PC-3 (cell line): ENCODE results near the gene SAG. TPM values are rescaled to one million over a fixed set of nuclear protein-coding genes. Genes with fewer than 3 reads are reported as not detected.

ENCODE experiments used
- ATAC-seq: fragments of 200-7000 bp; cut with Tn5 transposase; 2 replicates; pipeline ENCODE4 v1.9.1; 2020; ENCODE audit warnings: mild to moderate bottlenecking, moderate library complexity
- BruUV-seq: library from RNA; stranded (reverse); fragments of 400-500 nt; replicated peaks from 2 replicates; lab custom pipeline; 2021; lab: Mats Ljungman, UMichigan
- CTCF ChIA-PET: fragments of 300-600 bp; sonication (Branson Sonifier 250); formaldehyde crosslinking; loops from one replicate; lab custom pipeline; 2022; ENCODE audit warnings: antibody characterized with exemption; lab: Charles Lee
- POLR2A ChIA-PET: fragments of 300-600 bp; sonication (Branson Sonifier 250); formaldehyde crosslinking; loops from one replicate; lab custom pipeline; 2022; ENCODE audit warnings: antibody characterized with exemption; ENCODE audit not compliant: unreplicated experiment; lab: Charles Lee
- DNase-seq: peaks from one replicate; pipeline ENCODE4 v3.0.0-alpha.2; 2015
- H2AFZ ChIP-seq: fragments of 300-600 bp; sonication (generic); 2 replicates; pipeline ENCODE4 v1.6.0; 2016; ENCODE audit warnings: antibody characterized with exemption, low read length
- H3F3A ChIP-seq: fragments of 300-600 bp; sonication (generic); one replicate; pipeline ENCODE4 v1.6.0; 2017; ENCODE audit warnings: antibody characterized with exemption, low read length, control low read depth, mild to moderate bottlenecking; ENCODE audit not compliant: unreplicated experiment
- H3K27ac ChIP-seq: fragments of 300-600 bp; sonication (generic); 2 replicates; pipeline ENCODE4 v1.5.1; 2016; ENCODE audit warnings: mild to moderate bottlenecking, low read length
- H3K27me3 ChIP-seq: fragments of 300-600 bp; sonication (generic); 2 replicates; pipeline ENCODE4 v1.6.1; 2016; ENCODE audit warnings: low read length, mixed read lengths
- H3K36me3 ChIP-seq: fragments of 300-600 bp; sonication (generic); 2 replicates; pipeline ENCODE4 v1.6.1; 2016; ENCODE audit warnings: low read depth, mixed run types, low read length, mixed read lengths
- H3K4me1 ChIP-seq: fragments of 300-600 bp; sonication (generic); 2 replicates; pipeline ENCODE4 v1.5.1; 2016; ENCODE audit warnings: low read length; ENCODE audit not compliant: insufficient read depth
- H3K4me2 ChIP-seq: fragments of 300-600 bp; sonication (generic); 2 replicates; pipeline ENCODE4 v1.6.0; 2016; ENCODE audit warnings: low read length
- H3K4me3 ChIP-seq: fragments of 300-600 bp; sonication (generic); 2 replicates; pipeline ENCODE4 v1.5.1; 2016; ENCODE audit warnings: mild to moderate bottlenecking, low read length, mixed read lengths
- H3K79me2 ChIP-seq: fragments of 300-600 bp; sonication (generic); 2 replicates; pipeline ENCODE4 v1.6.1; 2017; ENCODE audit warnings: low read length, mixed read lengths
- H3K9ac ChIP-seq: fragments of 300-600 bp; sonication (generic); 2 replicates; pipeline ENCODE4 v1.6.0; 2016; ENCODE audit warnings: mild to moderate bottlenecking, low read length
- H3K9me2 ChIP-seq: fragments of 300-600 bp; sonication (generic); replicated peaks from 2 replicates; pipeline ENCODE4 v1.6.1; 2016; ENCODE audit warnings: mixed run types, low read length, mixed read lengths
- H3K9me3 ChIP-seq: fragments of 300-600 bp; sonication (generic); 2 replicates; pipeline ENCODE4 v1.6.1; 2016; ENCODE audit warnings: low read length, mixed read lengths
- H4K20me1 ChIP-seq: fragments of 300-600 bp; sonication (generic); 2 replicates; pipeline ENCODE4 v1.6.1; 2016; ENCODE audit warnings: low read length, mixed read lengths
- CTCF ChIP-seq: fragments of 300-600 bp; sonication (generic); conservative IDR thresholded peaks from 2 replicates; pipeline ENCODE4 v1.5.1; 2017; ENCODE audit warnings: antibody characterized with exemption, low read depth, mild to moderate bottlenecking, low read length
- EZH2 ChIP-seq: fragments of 300-600 bp; sonication (generic); IDR thresholded peaks from one replicate; pipeline ENCODE4 v1.6.1; 2017; ENCODE audit warnings: antibody characterized with exemption, mild to moderate bottlenecking, low read length; ENCODE audit not compliant: unreplicated experiment
- EZH2phosphoT487 ChIP-seq: fragments of 300-600 bp; sonication (generic); IDR thresholded peaks from 2 replicates; pipeline ENCODE4 v1.6.1; 2018; ENCODE audit warnings: mild to moderate bottlenecking, antibody characterized with exemption, low read length, borderline replicate concordance
- intact Hi-C: fragments of 100-400 bp; cut with micrococcal nuclease; formaldehyde crosslinking; loops from 2 replicates; pipeline ENCODE4 v1.9.0; 2023
- total RNA-seq: library from RNA; depleted of rRNA; stranded (reverse); fragments of >200 nt; gene quantifications from 2 replicates; pipeline ENCODE4 v1.2.3, GENCODE V29; 2014

The SAG gene
- total RNA-seq, 1 experiment from 2014 or later, result not detected

- peaks cover 64% of the 10 kb centered on the region for H3K79me2 ChIP-seq
- H3F3A ChIP-seq, result no peaks in the 10 kb centered on the region
- ChIA-PET CTCF (no interaction called here), POLR2A (no interaction called here)
- DNase-seq (no peak), ATAC-seq (no peak)
- peaks cover 42% of the 10 kb centered on the region for H3K4me1 ChIP-seq
- H3K9me3 ChIP-seq, result no peaks in the 10 kb centered on the region
- no TSS peak for BruUV-seq
- TF ChIP-seq EZH2, result no peak
- intact Hi-C loops, result no loop called here
- H3K4me3 ChIP-seq, result no peak overlapping the region
- no peak overlapping the region for H2AFZ ChIP-seq
- H3K4me2 ChIP-seq, result no peak overlapping the region
- H4K20me1 ChIP-seq, result no peaks in the 10 kb centered on the region
- no peak overlapping the region for H3K9ac ChIP-seq
- no peak overlapping the region for H3K27ac ChIP-seq
- no peaks in the 10 kb centered on the region for H3K9me2 ChIP-seq
- peaks cover 3% of the 10 kb centered on the region; the same call in 1 of the 2 replicates for H3K36me3 ChIP-seq
- H3K27me3 ChIP-seq, result no peaks in the 10 kb centered on the region
Measured at GRCh38 chr2:233386382-233387041, 78.9 kb downstream of the SAG start.

- intact Hi-C loops, result no loop called here
- ChIA-PET CTCF (no interaction called here), POLR2A (no interaction called here)
- H3F3A ChIP-seq, result no peaks in the 10 kb centered on the region
- H4K20me1 ChIP-seq, result no peaks in the 10 kb centered on the region
- H3K79me2 ChIP-seq, result peaks cover 60% of the 10 kb centered on the region
- no peak overlapping the region for H3K4me2 ChIP-seq
- no peaks in the 10 kb centered on the region for H3K27me3 ChIP-seq
- no peak for TF ChIP-seq CTCF
- no peak for TF ChIP-seq EZH2
- no peak for TF ChIP-seq EZH2phosphoT487
- no peak for DNase-seq
- no peak overlapping the region for H3K27ac ChIP-seq
- H3K9me3 ChIP-seq, result no peaks in the 10 kb centered on the region
- H3K9me2 ChIP-seq, result no peaks in the 10 kb centered on the region
- peaks cover 36% of the 10 kb centered on the region for H3K4me1 ChIP-seq
- H3K36me3 ChIP-seq, result peaks cover 3% of the 10 kb centered on the region; the same call in 1 of the 2 replicates
- no TSS peak for BruUV-seq
- no peak overlapping the region for H3K9ac ChIP-seq
- ATAC-seq, result no peak
- no peak overlapping the region for H3K4me3 ChIP-seq
- H2AFZ ChIP-seq, result no peak overlapping the region
Measured at GRCh38 chr2:233387225-233387624, 79.6 kb downstream of the SAG start.

- no peaks in the 10 kb centered on the region for H3K9me2 ChIP-seq
- H3F3A ChIP-seq, result no peaks in the 10 kb centered on the region
- CTCF ChIA-PET, result no interaction called here
- no peaks in the 10 kb centered on the region for H3K27me3 ChIP-seq
- H4K20me1 ChIP-seq, result no peaks in the 10 kb centered on the region
- peaks cover 3% of the 10 kb centered on the region; the same call in 1 of the 2 replicates for H3K36me3 ChIP-seq
- intact Hi-C loops, result no loop called here
- no peak overlapping the region for H2AFZ ChIP-seq
- H3K4me2 ChIP-seq, result no peak overlapping the region
- no peak overlapping the region for H3K4me3 ChIP-seq
- peaks cover 30% of the 10 kb centered on the region for H3K4me1 ChIP-seq
- H3K9me3 ChIP-seq, result no peaks in the 10 kb centered on the region
- POLR2A ChIA-PET, result no interaction called here
- TF ChIP-seq EZH2phosphoT487 (no peak), CTCF (no peak), EZH2 (no peak)
- no peak for ATAC-seq
- H3K9ac ChIP-seq, result no peak overlapping the region
- H3K27ac ChIP-seq, result no peak overlapping the region
- H3K79me2 ChIP-seq, result peaks cover 54% of the 10 kb centered on the region
- BruUV-seq, result no TSS peak
- no peak for DNase-seq
Measured at GRCh38 chr2:233387667-233388528, 80.3 kb downstream of the SAG start.
